Measurements from ENCODE around the gene DMBX1. TPM values are rescaled to one million over a fixed set of nuclear protein-coding genes. Genes with fewer than 3 reads are reported as not detected.

The DMBX1 gene
- total RNA-seq, 1 experiment from 2014 or later, result 0.79 TPM

- no peak for TF ChIP-seq CTCF (conservative IDR thresholded peaks at IDR 0.05)
- no peak for TF ChIP-seq EZH2 (IDR thresholded peaks at IDR 0.05; ENCODE audit: low read depth)
- Histone ChIP-seq H3K4me1 (replicated peaks; ENCODE audit: insufficient read depth) (no peaks in the 10 kb centered on the region; the same call in 1 of the 2 replicates), H3K4me3 (no peak overlapping the region), H3K9me3 (ENCODE audit: insufficient read depth, low read depth) (no peaks in the 10 kb centered on the region), H2AFZ (no peak overlapping the region), H3K36me3 (ENCODE audit: low read depth) (no peaks in the 10 kb centered on the region), H3K27me3 (ENCODE audit: insufficient read depth, low read depth) (peaks cover 7% of the 10 kb centered on the region; the same call in 1 of the 2 replicates), H4K20me1 (ENCODE audit: insufficient read depth) (no peaks in the 10 kb centered on the region), H3K9me2 (ENCODE audit: insufficient read depth) (no peaks in the 10 kb centered on the region), H3K4me2 (no peak overlapping the region), H3F3A (ENCODE audit: insufficient read depth, low read depth) (no peaks in the 10 kb centered on the region), H3K27ac (no peak overlapping the region), H3K79me2 (ENCODE audit: low read depth) (no peaks in the 10 kb centered on the region)
- ChIA-PET CTCF (interaction anchor here (0.7 to 0.8 kb wide), 2 partner anchors 16 to 728 kb away, joined by 3 read pairs; no protein-coding TSS in a partner anchor), POLR2A (ENCODE audit: unreplicated experiment) (interaction anchor here (0.7 kb wide), 1 partner anchor 1674 kb away, joined by 4 read pairs; no protein-coding TSS in a partner anchor)
- no TSS peak for BruUV-seq (replicated peaks)
- DNase-seq, result no peak
- intact Hi-C loops (cut with micrococcal nuclease; ENCODE audit: unreplicated experiment), result loop anchor here (10.0 kb wide), 1 partner anchor 545 kb away; no protein-coding TSS in a partner anchor
Measured at GRCh38 chr1:46449223-46450159, 40.1 kb upstream of the DMBX1 start.

GRCh38 chr1:46450160-46450517, 39.5 kb upstream of the DMBX1 start:
- intact Hi-C loops (cut with micrococcal nuclease; ENCODE audit: unreplicated experiment), result no loop called here
- Histone ChIP-seq H3K27ac (no peak overlapping the region), H3K9me3 (ENCODE audit: insufficient read depth, low read depth) (no peaks in the 10 kb centered on the region), H2AFZ (no peak overlapping the region), H3F3A (ENCODE audit: insufficient read depth, low read depth) (no peaks in the 10 kb centered on the region), H3K9me2 (ENCODE audit: insufficient read depth) (no peaks in the 10 kb centered on the region), H3K4me2 (no peak overlapping the region), H3K79me2 (ENCODE audit: low read depth) (no peaks in the 10 kb centered on the region), H3K4me3 (no peak overlapping the region), H3K4me1 (replicated peaks; ENCODE audit: insufficient read depth) (no peaks in the 10 kb centered on the region; the same call in 1 of the 2 replicates), H4K20me1 (ENCODE audit: insufficient read depth) (no peaks in the 10 kb centered on the region), H3K36me3 (ENCODE audit: low read depth) (no peaks in the 10 kb centered on the region), H3K27me3 (ENCODE audit: insufficient read depth, low read depth) (peaks cover 7% of the 10 kb centered on the region; the same call in 1 of the 2 replicates)
- no TSS peak for BruUV-seq (replicated peaks)
- ChIA-PET POLR2A (ENCODE audit: unreplicated experiment) (interaction anchor here (0.7 kb wide), 1 partner anchor 1674 kb away, joined by 4 read pairs; no protein-coding TSS in a partner anchor), CTCF (interaction anchor here (0.8 kb wide), 1 partner anchor 728 kb away, joined by 3 read pairs; no protein-coding TSS in a partner anchor)
- no peak for DNase-seq
- TF ChIP-seq CTCF (conservative IDR thresholded peaks at IDR 0.05) (no peak), EZH2 (IDR thresholded peaks at IDR 0.05; ENCODE audit: low read depth) (no peak)

- CTCF ChIA-PET, result no interaction called here
- TF ChIP-seq CTCF (conservative IDR thresholded peaks at IDR 0.05) (no peak), EZH2 (IDR thresholded peaks at IDR 0.05; ENCODE audit: low read depth) (no peak)
- intact Hi-C loops (cut with micrococcal nuclease; ENCODE audit: unreplicated experiment), result no loop called here
- H3K36me3 ChIP-seq (ENCODE audit: low read depth), result no peaks in the 10 kb centered on the region
- H3K4me3 ChIP-seq, result no peak overlapping the region
- no peaks in the 10 kb centered on the region for H3K9me2 ChIP-seq (ENCODE audit: insufficient read depth)
- no TSS peak for BruUV-seq (replicated peaks)
- H3K27ac ChIP-seq, result no peak overlapping the region
- H3K4me1 ChIP-seq (replicated peaks; ENCODE audit: insufficient read depth), result no peaks in the 10 kb centered on the region; the same call in 1 of the 2 replicates
- no peak overlapping the region for H2AFZ ChIP-seq
- no peaks in the 10 kb centered on the region for H3K79me2 ChIP-seq (ENCODE audit: low read depth)
- H4K20me1 ChIP-seq (ENCODE audit: insufficient read depth), result no peaks in the 10 kb centered on the region
- DNase-seq, result no peak
- no peak overlapping the region for H3K4me2 ChIP-seq
- POLR2A ChIA-PET (ENCODE audit: unreplicated experiment), result no interaction called here
- peaks cover 7% of the 10 kb centered on the region; the same call in 1 of the 2 replicates for H3K27me3 ChIP-seq (ENCODE audit: insufficient read depth, low read depth)
- no peaks in the 10 kb centered on the region for H3K9me3 ChIP-seq (ENCODE audit: insufficient read depth, low read depth)
- H3F3A ChIP-seq (ENCODE audit: insufficient read depth, low read depth), result no peaks in the 10 kb centered on the region
Measured at GRCh38 chr1:46451948-46452930, 37.4 kb upstream of the DMBX1 start.
